Calu3 (cell line): Measurements from ENCODE around the gene BCL10. TPM values are rescaled to one million over a fixed set of nuclear protein-coding genes. Genes with fewer than 3 reads are reported as not detected.

ENCODE experiments used
- BruUV-seq: library from RNA; stranded (reverse); fragments of 400-500 nt; replicated peaks from 2 replicates; lab custom pipeline; 2021; lab: Mats Ljungman, UMichigan
- CTCF ChIA-PET: fragments of 300-600 bp; sonication (Branson Sonifier 250); formaldehyde crosslinking; loops from one replicate; lab custom pipeline; 2022; ENCODE audit warnings: antibody characterized with exemption; lab: Charles Lee
- DNase-seq: peaks from one replicate; pipeline ENCODE4 v3.0.0; 2022
- H3K27ac Mint-ChIP-seq: one replicate; pipeline ENCODE4 v1.8.0; 2022; ENCODE audit warnings: mixed read lengths; ENCODE audit not compliant: unreplicated experiment
- H3K27me3 Mint-ChIP-seq: one replicate; pipeline ENCODE4 v1.8.0; 2022; ENCODE audit warnings: mixed read lengths; ENCODE audit not compliant: unreplicated experiment
- H3K36me3 Mint-ChIP-seq: one replicate; pipeline ENCODE4 v1.8.0; 2022; ENCODE audit warnings: mild to moderate bottlenecking, moderate library complexity, mixed read lengths; ENCODE audit not compliant: insufficient read depth, unreplicated experiment
- H3K4me1 Mint-ChIP-seq: one replicate; pipeline ENCODE4 v1.8.0; 2022; ENCODE audit warnings: mild to moderate bottlenecking, low read depth, mixed read lengths; ENCODE audit not compliant: unreplicated experiment
- H3K4me3 Mint-ChIP-seq: one replicate; pipeline ENCODE4 v1.8.0; 2022; ENCODE audit warnings: mild to moderate bottlenecking, low read depth, moderate library complexity, mixed read lengths; ENCODE audit not compliant: unreplicated experiment
- H3K9me3 Mint-ChIP-seq: one replicate; pipeline ENCODE4 v1.8.0; 2022; ENCODE audit warnings: low read depth, mixed read lengths; ENCODE audit not compliant: unreplicated experiment
- CTCF ChIP-seq: fragments of 200-600 bp; IDR thresholded peaks from one replicate; pipeline ENCODE4 v1.8.0; 2022; ENCODE audit warnings: antibody characterized with exemption; ENCODE audit not compliant: unreplicated experiment
- intact Hi-C: fragments of 100-400 bp; cut with micrococcal nuclease; formaldehyde crosslinking; loops from one replicate; pipeline ENCODE4 v1.10.0; 2022; ENCODE audit not compliant: unreplicated experiment
- total RNA-seq: library from RNA; stranded (reverse); gene quantifications from 2 replicates; pipeline ENCODE4 v1.2.3, GENCODE V29; 2022

The BCL10 gene
- total RNA-seq, 1 experiment from 2014 or later: 57.7 TPM

GRCh38 chr1:85275701-85276214, 674 bp downstream of the BCL10 start:
- TF ChIP-seq CTCF: no peak
- Mint-ChIP-seq H3K9me3 (no peaks in the 10 kb centered on the region), H3K36me3 (peaks cover 64% of the 10 kb centered on the region), H3K4me1 (peaks cover 57% of the 10 kb centered on the region), H3K27me3 (no peaks in the 10 kb centered on the region), H3K4me3 (peak overlapping the region; percentile 86), H3K27ac (peak overlapping the region; percentile 10)
- DNase-seq: no peak
- BruUV-seq: no TSS peak
- CTCF ChIA-PET: interaction anchor here (0.7 to 2.1 kb wide), 7 partner anchors 9 to 382 kb away, joined by 3 to 11 read pairs (median 6); partner anchors contain the start of gene C1orf52
- intact Hi-C loops: no loop called here

- TSS peak; percentile 57 for BruUV-seq
- Mint-ChIP-seq H3K4me3 (peak overlapping the region; percentile 86), H3K36me3 (peaks cover 68% of the 10 kb centered on the region), H3K27me3 (no peaks in the 10 kb centered on the region), H3K27ac (peak overlapping the region; percentile 10), H3K4me1 (peaks cover 50% of the 10 kb centered on the region), H3K9me3 (no peaks in the 10 kb centered on the region)
- no peak for TF ChIP-seq CTCF
- DNase-seq: peak; percentile 43
- intact Hi-C loops: no loop called here
- CTCF ChIA-PET: interaction anchor here (1.4 to 2.1 kb wide), 2 partner anchors 15 to 23 kb away, joined by 4 to 11 read pairs; partner anchors contain the start of gene C1orf52
Measured at GRCh38 chr1:85274969-85275453, 1.4 kb downstream of the BCL10 start.

GRCh38 chr1:85273397-85273796, 3.0 kb downstream of the BCL10 start:
- peak overlapping the region; percentile 10 for H3K27ac Mint-ChIP-seq

GRCh38 chr1:85268801-85269585, 7.4 kb downstream of the BCL10 start:
- TF ChIP-seq CTCF: no peak
- intact Hi-C loops: no loop called here
- no TSS peak for BruUV-seq
- H3K27ac Mint-ChIP-seq: no peak overlapping the region
- peaks cover 38% of the 10 kb centered on the region for H3K4me1 Mint-ChIP-seq
- CTCF ChIA-PET: interaction anchor here (0.7 kb wide), 1 partner anchor 832 kb away, joined by 8 read pairs; no protein-coding TSS in a partner anchor
- no peak overlapping the region for H3K4me3 Mint-ChIP-seq
- H3K9me3 Mint-ChIP-seq: no peaks in the 10 kb centered on the region
- H3K27me3 Mint-ChIP-seq: no peaks in the 10 kb centered on the region
- DNase-seq: no peak
- peaks cover 71% of the 10 kb centered on the region for H3K36me3 Mint-ChIP-seq

More at GRCh38 chr1:85273397-85273796, 3.0 kb downstream of the BCL10 start:
- CTCF ChIA-PET: no interaction called here
- no peak for TF ChIP-seq CTCF
- intact Hi-C loops: no loop called here
- no peak for DNase-seq
- Mint-ChIP-seq H3K4me3 (peak overlapping the region; percentile 86), H3K36me3 (peaks cover 75% of the 10 kb centered on the region), H3K9me3 (no peaks in the 10 kb centered on the region), H3K27me3 (no peaks in the 10 kb centered on the region), H3K4me1 (peaks cover 47% of the 10 kb centered on the region)
- no TSS peak for BruUV-seq
